ENCODE results near the gene PLA2G4F.

Gene PLA2G4F

DNA sequence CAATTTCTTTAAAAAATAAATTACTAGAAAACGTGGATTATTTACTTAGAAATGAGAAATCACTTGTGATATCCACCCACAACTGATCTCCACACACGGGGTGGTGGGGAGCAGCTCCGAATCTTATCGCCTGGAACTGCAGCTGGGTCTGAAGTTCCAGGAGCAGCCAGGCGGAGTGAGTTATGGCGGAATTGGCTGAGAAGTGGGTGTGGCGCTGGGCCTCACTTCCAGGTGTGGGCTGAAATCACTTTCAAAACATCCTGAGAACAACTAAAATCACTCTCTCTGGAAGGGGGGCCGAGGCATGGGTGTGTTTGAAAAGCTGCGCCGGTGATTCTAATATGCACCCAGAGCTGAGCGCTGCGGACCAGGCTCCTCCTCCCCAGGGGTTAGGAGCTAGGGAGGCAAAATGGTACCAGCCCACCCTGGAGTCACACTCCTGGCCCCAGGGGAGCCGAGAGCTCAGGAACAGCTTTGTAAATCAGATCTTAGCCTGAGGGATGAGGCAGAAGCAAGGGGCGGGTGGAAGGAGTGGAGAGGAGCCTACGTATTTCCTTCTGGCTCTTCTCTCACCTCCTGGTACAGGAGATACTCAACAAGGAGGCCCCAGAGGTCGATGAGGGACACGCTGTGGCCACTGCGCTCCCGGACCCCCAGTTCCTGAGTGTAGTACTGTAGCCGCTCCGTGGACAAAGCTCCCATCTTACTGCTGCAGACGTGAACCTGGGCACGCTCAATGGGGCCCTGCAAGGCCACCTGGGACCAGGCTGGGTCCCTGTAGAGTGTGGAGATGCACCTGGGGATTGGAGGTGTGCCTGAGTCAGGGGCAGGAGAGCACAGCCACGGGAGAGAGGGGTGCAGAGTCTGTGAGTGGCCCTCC, 9.6 kb downstream of the PLA2G4F start:
- DNase-seq (ENCODE audit: low read depth) = no peak

DNA sequence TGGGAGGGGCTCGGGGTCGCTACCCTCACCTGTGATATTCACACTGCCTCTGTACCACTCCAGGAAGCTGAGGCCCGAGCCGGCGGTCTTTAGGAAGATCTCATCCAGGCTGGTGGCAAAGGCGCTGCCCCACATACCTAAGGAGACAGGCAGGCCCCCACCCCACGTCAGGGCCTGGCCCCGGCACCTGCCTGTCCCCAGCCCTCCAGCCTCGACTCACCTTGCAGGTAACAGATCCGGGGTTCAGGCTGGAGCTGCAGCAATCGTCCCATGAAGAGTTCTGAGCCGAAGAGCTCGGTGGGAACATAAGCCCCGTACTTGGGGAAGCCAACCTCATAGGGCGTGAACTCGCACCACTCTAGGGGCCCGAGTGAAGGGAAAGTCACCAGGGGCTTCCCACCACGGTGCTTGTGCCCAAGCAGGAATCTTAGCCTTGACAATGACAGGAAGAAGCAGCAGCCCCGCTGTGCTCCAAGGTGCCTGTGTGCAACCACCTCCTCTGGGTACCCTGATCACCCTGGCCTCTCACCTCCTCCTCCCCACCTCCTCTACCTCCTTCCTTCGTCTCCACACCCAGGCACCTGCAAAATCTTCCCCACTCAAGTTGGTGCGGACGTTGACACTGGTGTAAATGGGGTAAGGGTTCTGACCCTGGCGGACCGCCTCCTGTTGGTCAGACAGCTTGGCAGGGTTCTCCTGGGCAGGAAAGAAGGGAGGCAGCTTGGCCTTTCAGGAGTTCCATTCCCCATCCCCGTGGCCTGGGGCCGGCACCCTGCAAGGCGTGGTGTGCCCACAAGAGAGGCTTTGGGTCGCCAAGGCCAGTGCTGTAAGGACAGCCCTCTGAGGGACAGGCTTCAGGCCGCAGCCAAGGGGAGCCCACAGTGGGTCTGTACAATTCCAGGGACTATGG, 10.6 kb downstream of the PLA2G4F start:
- DNase-seq (ENCODE audit: low read depth) = no peak

GRCh38 chr15:42144841-42145375, 11.5 kb downstream of the PLA2G4F start:
- DNase-seq (ENCODE audit: low read depth) = no peak

DNA sequence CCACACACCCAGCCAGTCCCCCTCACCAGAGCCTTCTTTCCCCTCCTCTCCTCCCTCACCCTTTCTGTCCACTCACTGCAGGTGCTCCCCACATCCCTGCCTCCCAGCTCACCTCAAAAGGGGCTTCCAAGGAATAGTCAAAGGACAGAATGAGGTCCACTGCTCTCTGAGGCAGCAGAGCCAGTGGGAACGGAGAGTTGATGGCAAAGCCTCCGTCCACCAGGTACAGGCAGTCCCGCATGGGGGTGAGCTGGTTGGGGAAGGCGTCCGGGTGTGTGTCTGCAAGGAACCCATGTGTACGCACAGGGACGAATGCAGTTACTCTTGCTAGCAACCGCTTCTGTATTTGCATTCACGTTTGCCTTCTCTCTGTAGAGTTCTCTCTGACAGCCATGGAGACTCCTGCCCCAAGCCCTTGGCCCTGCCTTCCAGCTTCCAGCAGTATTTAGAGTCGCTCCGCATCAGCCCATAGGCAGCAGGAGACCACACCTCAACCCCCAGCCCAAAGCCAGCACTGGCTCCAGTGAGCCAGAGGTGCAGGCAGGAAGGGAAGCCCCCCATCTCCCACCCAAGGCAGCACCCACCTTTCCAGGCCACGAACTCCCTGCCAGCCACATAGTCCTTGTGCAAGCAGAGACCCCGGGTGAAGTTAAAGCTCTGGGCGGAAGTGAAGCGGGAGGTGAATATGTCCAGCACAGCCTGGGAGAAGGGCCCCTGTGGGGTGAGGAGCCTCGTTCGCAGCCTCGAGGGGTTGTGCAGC, 12.4 kb downstream of the PLA2G4F start:
- DNase-seq (ENCODE audit: low read depth) = no peak

GRCh38 chr15:42143356-42143755, 13.1 kb downstream of the PLA2G4F start:
- no peak for DNase-seq (ENCODE audit: low read depth)

- DNase-seq (ENCODE audit: low read depth) = no peak
Measured at GRCh38 chr15:42141795-42142667, 14.4 kb downstream of the PLA2G4F start.

GRCh38 chr15:42141246-42141645, 15.2 kb downstream of the PLA2G4F start:
- DNase-seq (ENCODE audit: low read depth) = no peak

- no peak for DNase-seq (ENCODE audit: low read depth)
Measured at GRCh38 chr15:42140383-42141070, 15.9 kb downstream of the PLA2G4F start.

GRCh38 chr15:42139596-42139995, 16.8 kb downstream of the PLA2G4F start:
- no peak for DNase-seq (ENCODE audit: low read depth)

DNA sequence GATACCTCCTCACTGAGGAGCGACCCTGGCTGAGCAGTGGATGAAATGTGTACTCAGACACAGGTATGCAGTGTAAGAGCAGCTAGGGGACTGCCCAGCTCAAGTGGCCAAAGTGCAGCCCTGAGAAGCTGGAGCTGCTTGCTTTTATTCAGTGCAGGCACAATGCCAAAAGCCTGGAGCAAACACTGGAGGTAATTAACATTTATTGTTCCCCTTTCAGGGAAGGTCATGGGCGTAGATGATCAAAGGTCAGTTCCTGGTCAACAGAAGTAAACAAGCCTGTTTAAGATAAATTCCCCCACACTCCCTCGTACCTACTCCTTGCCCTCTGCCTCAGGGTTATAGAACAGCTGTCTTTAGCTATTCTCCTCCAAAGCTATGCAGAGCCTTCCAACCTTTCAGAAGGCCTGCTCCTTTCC, 17.5 kb downstream of the PLA2G4F start:
- no peak for DNase-seq (ENCODE audit: low read depth)

- no peak for DNase-seq (ENCODE audit: low read depth)
Measured at GRCh38 chr15:42138411-42138810, 18.0 kb downstream of the PLA2G4F start.

DNA sequence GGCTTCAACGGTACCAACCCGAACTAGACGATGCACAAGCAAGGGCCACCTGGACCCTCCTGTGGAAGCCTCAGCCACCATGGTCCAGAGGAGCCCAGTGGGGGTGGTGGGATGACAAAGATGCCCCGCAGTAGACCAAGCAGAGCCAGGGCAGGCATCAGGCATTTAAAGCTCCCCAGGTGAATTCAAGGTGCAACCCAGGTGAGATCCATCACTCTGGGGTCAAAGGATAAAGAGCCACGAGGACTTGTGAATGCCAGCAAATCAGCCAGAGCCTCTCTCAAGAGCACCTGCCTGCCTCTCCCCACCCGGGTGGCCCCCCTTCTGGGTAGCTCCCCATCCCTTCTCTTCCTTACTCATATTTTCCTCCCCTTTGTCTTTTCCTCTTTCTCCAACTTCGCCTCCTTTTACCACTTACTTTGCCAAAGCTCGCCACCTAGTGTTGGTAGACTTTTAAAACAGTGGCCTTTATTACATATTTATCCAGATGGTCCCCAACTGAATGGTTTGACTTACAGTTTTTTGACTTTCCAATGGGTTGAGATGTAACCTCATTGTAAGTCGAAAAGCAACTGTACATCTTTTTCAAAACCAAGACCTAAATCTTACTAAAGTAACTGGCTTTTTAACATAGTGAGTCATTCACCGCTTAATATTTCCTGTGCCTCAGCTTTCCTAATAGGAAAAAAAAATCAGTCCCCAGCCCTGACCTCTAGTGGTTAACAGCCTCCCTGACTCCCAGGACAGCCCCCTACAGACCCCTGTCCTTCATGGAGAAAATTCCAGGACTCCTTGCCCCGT, 18.8 kb downstream of the PLA2G4F start:
- DNase-seq (ENCODE audit: low read depth) = peak; percentile 48

GRCh38 chr15:42136513-42136912, 19.9 kb downstream of the PLA2G4F start:
- no peak for DNase-seq (ENCODE audit: low read depth)

DNA sequence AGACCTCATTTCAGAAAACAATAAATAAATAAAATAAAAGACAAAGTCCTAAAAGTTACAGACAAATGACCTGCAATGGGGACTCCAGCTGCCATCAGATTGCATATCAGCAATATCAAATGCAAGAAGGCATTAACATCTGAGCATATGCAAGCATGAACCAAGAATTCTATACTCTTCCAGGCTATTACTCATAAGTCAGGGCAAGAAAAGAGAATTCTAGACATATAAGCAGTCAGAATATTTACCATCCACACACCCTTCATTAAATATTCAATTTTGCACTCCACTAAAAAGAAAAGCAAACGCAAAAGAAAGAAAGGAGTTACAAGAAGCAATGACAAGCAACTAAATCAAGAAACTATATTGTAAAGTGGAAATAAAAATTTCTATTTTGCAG, 21.1 kb downstream of the PLA2G4F start:
- no peak for DNase-seq (ENCODE audit: low read depth)

DNA sequence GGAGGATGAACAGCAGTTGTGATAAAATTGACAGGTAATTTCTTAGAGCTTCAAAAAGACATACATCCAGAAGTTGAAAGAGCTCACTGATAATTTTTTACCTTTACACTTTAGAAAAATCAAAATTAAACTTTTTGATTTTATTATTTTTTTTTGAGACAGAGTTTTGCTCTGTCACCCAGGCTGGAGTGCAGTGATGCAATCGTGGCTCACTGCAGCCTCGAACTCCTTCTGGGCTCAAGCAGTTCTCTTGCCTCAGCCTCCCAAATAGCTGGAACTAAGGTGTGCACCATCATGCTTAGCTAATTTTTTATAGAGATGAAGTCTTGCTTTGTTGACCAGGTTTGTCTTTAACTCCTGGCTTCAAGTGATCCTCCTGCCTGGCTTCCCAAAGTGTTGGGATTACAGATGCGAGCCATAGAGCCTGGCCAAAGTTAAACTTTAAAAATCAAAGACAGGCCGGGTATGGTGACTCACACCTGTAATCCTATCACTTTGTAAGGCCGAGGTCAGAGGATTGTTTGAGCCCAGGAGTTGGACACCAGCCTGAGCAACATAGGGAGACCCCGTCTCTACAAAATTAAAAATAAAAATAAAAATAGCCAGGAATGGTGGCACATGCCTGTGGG, 21.7 kb downstream of the PLA2G4F start:
- DNase-seq (ENCODE audit: low read depth) = no peak

GRCh38 chr15:42133886-42134502, 22.4 kb downstream of the PLA2G4F start:
- DNase-seq (ENCODE audit: low read depth) = peak; percentile 24

- no peak for DNase-seq (ENCODE audit: low read depth)
Measured at GRCh38 chr15:42133356-42133755, 23.1 kb downstream of the PLA2G4F start.

All from amniotic epithelial cell (primary cell).